B cell (primary cell): ENCODE results near the gene CBX2. TPM values are rescaled to one million over a fixed set of nuclear protein-coding genes. Genes with fewer than 3 reads are reported as not detected.

Source experiments
- ATAC-seq: fragments of 200-7000 bp; cut with Tn5 transposase; one replicate; pipeline ENCODE4 v1.10.0; 2021; ENCODE audit warnings: low read depth, mild to moderate bottlenecking, moderate number of reproducible peaks, moderate library complexity
- CTCF ChIA-PET: fragments of 350-600 bp; sonication (Branson Sonifier 250); formaldehyde crosslinking; loops from one replicate; lab custom pipeline; 2021; ENCODE audit warnings: antibody characterized with exemption, inconsistent platforms; lab: Charles Lee
- POLR2A ChIA-PET: fragments of 350-600 bp; sonication (Branson Sonifier 250); formaldehyde crosslinking; loops from one replicate; lab custom pipeline; 2021; ENCODE audit warnings: antibody characterized with exemption; lab: Charles Lee
- DNase-seq: peaks from one replicate; pipeline ENCODE4 v3.0.0; 2013
- H2AFZ ChIP-seq: 2 replicates; pipeline ENCODE4 v1.6.1; 2012; ENCODE audit warnings: mild to moderate bottlenecking, low read depth, low read length; ENCODE audit not compliant: insufficient read depth, poor library complexity, severe bottlenecking
- H3K27ac ChIP-seq, 2 donors: 1 replicate in 1 of 2; 2 replicates in 1 of 2; pipeline ENCODE4 v1.5.1; 2012 to 2013; ENCODE audit warnings: low read length in 2 of 2, mild to moderate bottlenecking in 2 of 2, moderate library complexity in 1 of 2
- H3K27me3 ChIP-seq, 4 experiments: fragments of 200-600 bp in 1 of 4; sonication (generic) in 1 of 4; replicated peaks in 1 of 4; 1 replicate in 2 of 4; 2 replicates in 2 of 4; pipeline versions ENCODE4 v1.6.1 to v1.7.0; 2013 to 2016; ENCODE audit warnings: low read length in 3 of 4, mild to moderate bottlenecking in 2 of 4, mixed read lengths in 1 of 4, moderate library complexity in 1 of 4; ENCODE audit not compliant: insufficient read depth in 4 of 4, control insufficient read depth in 3 of 4; ENCODE audit errors: control extremely low read depth in 1 of 4
- H3K36me3 ChIP-seq, 2 experiments: replicated peaks in 1 of 2; 1 replicate in 1 of 2; 2 replicates in 1 of 2; pipeline versions ENCODE4 v1.6.1 to v1.7.1; 2013; ENCODE audit warnings: low read length in 1 of 2; ENCODE audit not compliant: insufficient read depth in 2 of 2, control insufficient read depth in 1 of 2; ENCODE audit errors: control extremely low read depth in 1 of 2, extremely low read depth in 1 of 2
- H3K4me1 ChIP-seq, 2 donors: fragments of 200-600 bp in 1 of 2; sonication (generic) in 1 of 2; 1 replicate in 1 of 2; 2 replicates in 1 of 2; pipeline versions ENCODE4 v1.5.1 to v1.6.1; 2013 to 2017; ENCODE audit warnings: low read length in 2 of 2; ENCODE audit not compliant: control insufficient read depth in 2 of 2, insufficient read depth in 2 of 2
- H3K4me2 ChIP-seq: replicated peaks from 2 replicates; pipeline ENCODE3; 2012; ENCODE audit warnings: mild to moderate bottlenecking, low read depth, low read length; ENCODE audit not compliant: poor library complexity, severe bottlenecking
- H3K4me3 ChIP-seq, 5 experiments: fragments of 200-600 bp in 1 of 5; sonication (generic) in 1 of 5; 1 replicate in 3 of 5; 2 replicates in 2 of 5; pipeline versions ENCODE4 v1.5.1 to v1.7.0; 2011 to 2016; ENCODE audit warnings: low read length in 4 of 5, mild to moderate bottlenecking in 4 of 5, low read depth in 2 of 5, control low read depth in 1 of 5, moderate library complexity in 1 of 5; ENCODE audit not compliant: insufficient read depth in 1 of 5; ENCODE audit errors: control extremely low read depth in 1 of 5, extremely low read depth in 1 of 5
- H3K79me2 ChIP-seq: fragments of 200-600 bp; sonication (generic); one replicate; pipeline ENCODE4 v1.6.0; 2016; ENCODE audit warnings: low read length; ENCODE audit not compliant: control insufficient read depth, insufficient read depth
- H3K9ac ChIP-seq: fragments of 200-600 bp; sonication (generic); 2 replicates; pipeline ENCODE4 v1.6.1; 2017; ENCODE audit warnings: mild to moderate bottlenecking, low read length, moderate library complexity
- H3K9me3 ChIP-seq, 3 donors: one replicate each; pipeline versions ENCODE4 v1.6.1 to v1.7.1; 2013; ENCODE audit warnings: low read length in 2 of 3; ENCODE audit not compliant: control insufficient read depth in 2 of 3, insufficient read depth in 1 of 3; ENCODE audit errors: control extremely low read depth in 1 of 3
- H4K20me1 ChIP-seq: 2 replicates; pipeline ENCODE4 v1.6.0; 2012; ENCODE audit warnings: mild to moderate bottlenecking, low read length; ENCODE audit not compliant: insufficient read depth, control insufficient read depth, poor library complexity, severe bottlenecking
- H3K27ac Mint-ChIP-seq: one replicate; pipeline ENCODE4 v1.8.0; 2021; ENCODE audit warnings: mixed read lengths
- H3K27me3 Mint-ChIP-seq: one replicate; pipeline ENCODE4 v1.8.0; 2021; ENCODE audit warnings: mixed read lengths
- H3K4me1 Mint-ChIP-seq: one replicate; pipeline ENCODE4 v1.8.0; 2021; ENCODE audit warnings: mixed read lengths
- H3K4me3 Mint-ChIP-seq: one replicate; pipeline ENCODE4 v1.8.0; 2021; ENCODE audit warnings: mixed read lengths
- H3K9me3 Mint-ChIP-seq: one replicate; pipeline ENCODE4 v1.8.0; 2022; ENCODE audit warnings: mixed read lengths; ENCODE audit not compliant: insufficient read depth
- CTCF ChIP-seq: fragments of 200-600 bp; IDR thresholded peaks from one replicate; pipeline ENCODE4 v1.8.0; 2022; ENCODE audit warnings: antibody characterized with exemption, mild to moderate bottlenecking
- EZH2 ChIP-seq: IDR thresholded peaks from 2 replicates; pipeline ENCODE4 v1.6.1; 2012; ENCODE audit warnings: borderline replicate concordance, low read depth, mild to moderate bottlenecking, moderate library complexity, low read length; ENCODE audit not compliant: insufficient read depth, poor library complexity, severe bottlenecking
- WGBS: methylation state at CpG from one replicate; pipeline ENCODE4 v1.1.5; 2013; ENCODE audit warnings: missing lambda C conversion rate; ENCODE audit not compliant: insufficient coverage; 5-methylcytosine and 5-hydroxymethylcytosine counted together
- intact Hi-C: fragments of 100-400 bp; cut with micrococcal nuclease; formaldehyde crosslinking; loops from one replicate; pipeline ENCODE4 v1.10.0; 2022
- polyA plus RNA-seq: library from polyadenylated mRNA; depleted of rRNA; stranded (reverse); fragments of >200 nt; gene quantifications from 2 replicates; pipeline ENCODE4 v1.2.3, GENCODE V29; 2012
- total RNA-seq, 2 donors: library from RNA; stranded (reverse); fragments of 120-200 nt in 1 of 2; gene quantifications; 1 replicate in 1 of 2; 2 replicates in 1 of 2; pipeline versions ENCODE4 v1.2.3 to v1.2.4, GENCODE V29; 2013 to 2022

Gene CBX2
- total and polyA plus RNA-seq, 2 donors (not counting 1 experiment from before 2014, with no cell fraction given): 0.10 to 0.47 TPM

DNA sequence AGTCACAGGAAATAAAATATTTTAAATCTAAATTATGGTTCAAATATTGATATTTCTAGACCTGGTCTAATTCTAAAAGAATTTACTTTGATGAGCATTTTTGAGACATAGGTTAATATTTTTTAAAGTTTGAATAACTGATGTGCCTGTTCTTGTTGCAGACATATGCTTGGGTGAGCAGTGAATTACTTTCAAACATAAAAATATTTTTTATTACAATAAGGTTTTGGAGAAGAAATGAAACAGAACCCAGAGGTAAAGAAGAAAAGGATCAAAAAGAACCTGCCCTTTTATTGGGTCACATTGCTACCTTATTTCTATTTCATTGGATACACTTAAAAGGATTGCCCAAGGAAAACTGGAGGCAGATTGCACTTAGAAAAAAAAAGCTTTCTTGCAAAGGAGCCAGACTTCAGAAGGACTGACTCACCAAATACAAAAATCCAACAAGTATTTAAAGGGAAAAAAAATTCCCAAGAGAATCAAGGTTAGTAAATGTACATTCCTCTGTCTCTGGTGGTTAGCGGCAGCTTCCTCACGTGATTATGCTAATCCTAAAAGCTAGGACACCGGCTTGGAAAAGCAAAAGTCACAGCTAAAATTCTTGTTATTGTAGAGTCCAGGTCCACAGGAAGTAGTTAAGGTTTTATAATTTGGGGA lies 28.7 kb upstream of the CBX2 start:
- intact Hi-C loops: loop anchor here (5.0 kb wide), 2 partner anchors 88 to 243 kb away; partner anchors contain the start of gene CBX4

GRCh38 chr17:79749958-79750357 lies 28.0 kb upstream of the CBX2 start:
- no peaks in the 10 kb centered on the region for H3K9me3 Mint-ChIP-seq
- Histone ChIP-seq H2AFZ (no peak overlapping the region), H3K4me3 (no peak overlapping the region), H3K9ac (no peak overlapping the region), H4K20me1 (no peaks in the 10 kb centered on the region), H3K79me2 (no peaks in the 10 kb centered on the region), H3K9me3 (peaks cover 0 to 19% (median 0%) of the 10 kb centered on the region in 3 donors), H3K36me3 (no peaks in the 10 kb centered on the region), H3K4me2 (no peak overlapping the region), H3K27ac (no peak overlapping the region), H3K27me3 (peaks cover 0 to 72% (median 33%) of the 10 kb centered on the region in 4 experiments), H3K4me1 (peaks cover 25 to 28% of the 10 kb centered on the region in 2 donors)
- H3K4me3 Mint-ChIP-seq: no peak overlapping the region
- H3K4me1 Mint-ChIP-seq: peaks cover 23% of the 10 kb centered on the region
- no peak for TF ChIP-seq EZH2
- no peak for TF ChIP-seq CTCF
- CTCF ChIA-PET: interaction anchor here (0.5 to 1.1 kb wide), 4 partner anchors 11 to 427 kb away, joined by 3 read pairs; no protein-coding TSS in a partner anchor
- WGBS: no CpG with 5 or more reads among the region's 3 CpGs
- intact Hi-C loops: loop anchor here (5.0 kb wide), 2 partner anchors 87 to 242 kb away; partner anchors contain the start of gene CBX4
- no peak overlapping the region for H3K27ac Mint-ChIP-seq
- DNase-seq (no peak), ATAC-seq (no peak)
- POLR2A ChIA-PET: no interaction called here
- peaks cover 55% of the 10 kb centered on the region for H3K27me3 Mint-ChIP-seq

More for the DNA sequence above, 28.7 kb upstream of the CBX2 start:
- Histone ChIP-seq H3K4me1 (peaks cover 25 to 28% of the 10 kb centered on the region in 2 donors), H3K9me3 (peaks cover 0 to 19% (median 0%) of the 10 kb centered on the region in 3 donors), H2AFZ (no peak overlapping the region), H3K27ac (no peak overlapping the region), H3K27me3 (peaks cover 0 to 67% (median 33%) of the 10 kb centered on the region in 4 experiments), H3K4me2 (no peak overlapping the region), H3K79me2 (no peaks in the 10 kb centered on the region), H3K36me3 (no peaks in the 10 kb centered on the region), H3K9ac (no peak overlapping the region), H3K4me3 (no peak overlapping the region), H4K20me1 (no peaks in the 10 kb centered on the region)
- ChIA-PET CTCF (interaction anchor here (0.7 to 1.1 kb wide), 3 partner anchors 11 to 47 kb away, joined by 3 read pairs; no protein-coding TSS in a partner anchor), POLR2A (no interaction called here)
- no peak overlapping the region for H3K4me3 Mint-ChIP-seq
- ATAC-seq: no peak
- 96% methylated on average over 3 of the region's 3 CpGs for WGBS
- DNase-seq: no peak
- H3K4me1 Mint-ChIP-seq: peaks cover 23% of the 10 kb centered on the region
- no peaks in the 10 kb centered on the region for H3K9me3 Mint-ChIP-seq
- TF ChIP-seq EZH2: no peak
- peaks cover 51% of the 10 kb centered on the region for H3K27me3 Mint-ChIP-seq
- no peak overlapping the region for H3K27ac Mint-ChIP-seq
